Mononuclear cell (primary cell): ENCODE results near the gene GLIPR1. TPM values are rescaled to one million over a fixed set of nuclear protein-coding genes. Genes with fewer than 3 reads are reported as not detected.

Source experiments
- H3K27me3 ChIP-seq: 2 replicates; pipeline ENCODE4 v1.6.0; 2011; ENCODE audit warnings: low read length, control low read depth; ENCODE audit not compliant: insufficient read depth
- H3K4me1 ChIP-seq: 2 replicates; pipeline ENCODE4 v1.5.1; 2011; ENCODE audit warnings: mild to moderate bottlenecking, low read length, control low read depth; ENCODE audit not compliant: insufficient read depth
- H3K4me3 ChIP-seq: 2 replicates; pipeline ENCODE4 v1.5.1; 2011; ENCODE audit warnings: mild to moderate bottlenecking, low read length, moderate library complexity
- H3K9me3 ChIP-seq: 2 replicates; pipeline ENCODE4 v1.5.1; 2011; ENCODE audit warnings: low read depth, mild to moderate bottlenecking, control low read depth, low read length
- total RNA-seq: library from RNA; depleted of rRNA; stranded (reverse); fragments of >200 nt; gene quantifications from one replicate; pipeline ENCODE4 v1.2.3, GENCODE V29; 2012

GLIPR1 gene
- total RNA-seq, 1 donor = 92.7 TPM

- H3K9me3 ChIP-seq = no peaks in the 10 kb centered on the region
- H3K4me1 ChIP-seq = no peaks in the 10 kb centered on the region
- H3K27me3 ChIP-seq = peaks cover under 1% of the 10 kb centered on the region
- no peak overlapping the region for H3K4me3 ChIP-seq
Observed at GRCh38 chr12:75553398-75553797, 72.8 kb downstream of the GLIPR1 start.

Other genes starting within 250 kb of the GLIPR1 start
- 2.4 TPM for gene CAPS2, start 150.4 kb upstream of the GLIPR1 start, total RNA-seq
- not detected for gene GLIPR1L1, start 146.1 kb upstream of the GLIPR1 start, total RNA-seq
- 0.10 TPM for gene GLIPR1L2, start 89.7 kb upstream of the GLIPR1 start, total RNA-seq
- gene KRR1, start 30.9 kb downstream of the GLIPR1 start, total RNA-seq = 141 TPM